ENCODE data around the gene SLC16A6. TPM values are rescaled to one million over a fixed set of nuclear protein-coding genes. Genes with fewer than 3 reads are reported as not detected.

SLC16A6 gene
- total RNA-seq, 2 donors from 2014 or later = 0.22 to 0.43 TPM

DNA sequence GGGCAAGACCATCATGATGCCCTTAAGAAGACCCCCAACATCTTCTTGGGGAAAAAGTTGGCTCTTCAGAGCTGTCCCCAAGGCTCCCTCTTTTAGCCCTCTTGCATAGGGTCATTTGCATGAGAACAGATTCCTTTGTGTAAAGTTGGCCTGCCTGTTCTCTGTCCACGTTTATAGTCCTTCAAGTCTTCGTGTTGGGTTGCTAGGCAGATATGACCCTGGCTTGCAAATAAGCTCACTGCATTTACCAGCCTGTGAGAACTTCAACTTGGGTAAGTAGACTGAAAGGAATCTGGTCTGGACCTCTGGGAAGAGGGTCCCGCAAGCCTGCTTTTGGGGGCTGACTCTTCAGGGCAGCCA lies 3.2 kb upstream of the SLC16A6 start:
- Histone ChIP-seq H3K36me3 (no peaks in the 10 kb centered on the region), H3K9me3 (no peaks in the 10 kb centered on the region), H3K27me3 (no peaks in the 10 kb centered on the region), H3K4me3 (no peak overlapping the region), H3K4me1 (peaks cover 0 to 23% of the 10 kb centered on the region in 2 donors), H3K27ac (no peak overlapping the region)
- no peak for DNase-seq (ENCODE audit: low spot score)
- TF ChIP-seq, protein P1, sequence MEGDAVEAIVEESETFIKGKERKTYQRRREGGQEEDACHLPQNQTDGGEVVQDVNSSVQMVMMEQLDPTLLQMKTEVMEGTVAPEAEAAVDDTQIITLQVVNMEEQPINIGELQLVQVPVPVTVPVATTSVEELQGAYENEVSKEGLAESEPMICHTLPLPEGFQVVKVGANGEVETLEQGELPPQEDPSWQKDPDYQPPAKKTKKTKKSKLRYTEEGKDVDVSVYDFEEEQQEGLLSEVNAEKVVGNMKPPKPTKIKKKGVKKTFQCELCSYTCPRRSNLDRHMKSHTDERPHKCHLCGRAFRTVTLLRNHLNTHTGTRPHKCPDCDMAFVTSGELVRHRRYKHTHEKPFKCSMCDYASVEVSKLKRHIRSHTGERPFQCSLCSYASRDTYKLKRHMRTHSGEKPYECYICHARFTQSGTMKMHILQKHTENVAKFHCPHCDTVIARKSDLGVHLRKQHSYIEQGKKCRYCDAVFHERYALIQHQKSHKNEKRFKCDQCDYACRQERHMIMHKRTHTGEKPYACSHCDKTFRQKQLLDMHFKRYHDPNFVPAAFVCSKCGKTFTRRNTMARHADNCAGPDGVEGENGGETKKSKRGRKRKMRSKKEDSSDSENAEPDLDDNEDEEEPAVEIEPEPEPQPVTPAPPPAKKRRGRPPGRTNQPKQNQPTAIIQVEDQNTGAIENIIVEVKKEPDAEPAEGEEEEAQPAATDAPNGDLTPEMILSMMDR (IDR thresholded peaks at IDR 0.05) = no peak

DNA sequence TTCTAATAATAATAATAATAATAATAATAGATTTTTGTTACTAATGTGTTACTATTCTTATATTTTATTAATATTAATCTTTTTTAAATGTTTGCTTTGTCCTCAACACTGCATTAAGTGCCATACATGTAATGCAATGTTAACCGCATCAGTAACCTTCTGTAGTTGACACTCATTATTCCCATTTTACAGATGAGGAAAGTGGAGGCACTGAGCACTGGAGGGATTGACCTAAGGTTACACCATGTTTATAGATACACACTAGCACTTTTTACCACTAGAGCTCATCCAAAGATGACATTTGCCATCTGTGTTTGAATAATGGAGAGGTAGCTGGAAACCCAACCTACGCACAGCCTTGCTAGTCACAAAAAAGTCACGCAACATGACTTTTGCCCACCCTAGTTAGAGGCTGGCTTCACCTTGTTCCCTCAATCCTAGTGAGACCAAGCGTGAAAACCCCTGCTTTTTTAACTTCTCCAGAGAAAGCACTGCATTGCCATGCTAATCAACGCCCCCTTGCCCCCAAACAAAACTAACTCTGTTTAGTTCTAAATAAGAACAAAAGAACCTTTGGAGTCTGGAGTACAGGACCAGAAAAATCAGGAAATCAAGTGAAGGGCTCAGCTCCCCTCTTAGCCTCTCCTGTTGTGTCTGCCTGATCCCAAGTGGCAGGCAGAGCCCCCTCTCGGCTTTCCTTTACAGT lies 2.7 kb upstream of the SLC16A6 start:
- Histone ChIP-seq H3K27me3 (no peaks in the 10 kb centered on the region), H3K27ac (no peak overlapping the region), H3K9me3 (no peaks in the 10 kb centered on the region), H3K4me1 (peaks cover 0 to 23% of the 10 kb centered on the region in 2 donors), H3K36me3 (no peaks in the 10 kb centered on the region), H3K4me3 (no peak overlapping the region)
- DNase-seq (ENCODE audit: low spot score) = no peak
- TF ChIP-seq, protein P1 (IDR thresholded peaks at IDR 0.05) = no peak

DNA sequence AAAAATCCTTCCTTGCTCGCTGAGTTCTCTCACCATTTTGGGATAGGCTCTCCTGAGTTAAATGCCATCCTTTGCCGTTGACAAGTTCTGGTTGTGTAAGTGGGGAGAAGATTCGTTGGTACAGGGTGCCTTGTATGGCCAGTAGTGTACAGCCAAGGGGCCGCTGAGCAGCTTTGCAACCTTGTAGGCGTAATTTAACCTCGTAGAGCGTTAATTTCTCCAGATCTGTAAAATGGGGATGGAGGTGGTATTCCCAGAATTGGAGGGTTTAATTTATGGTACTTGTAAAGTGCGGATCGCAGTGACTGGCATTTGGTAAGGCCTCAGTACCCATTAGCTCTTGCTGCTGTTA lies 1.7 kb upstream of the SLC16A6 start:
- TF ChIP-seq, protein P1 (IDR thresholded peaks at IDR 0.05) = no peak
- no peaks in the 10 kb centered on the region for H3K9me3 ChIP-seq
- H3K36me3 ChIP-seq = no peaks in the 10 kb centered on the region
- DNase-seq (ENCODE audit: low spot score) = no peak
- H3K27ac ChIP-seq = peak overlapping the region in 1 of 2 donors; percentile 70
- peak overlapping the region; percentile 54 to 70 for H3K4me3 ChIP-seq
- H3K4me1 ChIP-seq = peaks cover 0 to 23% of the 10 kb centered on the region in 2 donors
- no peaks in the 10 kb centered on the region for H3K27me3 ChIP-seq

DNA sequence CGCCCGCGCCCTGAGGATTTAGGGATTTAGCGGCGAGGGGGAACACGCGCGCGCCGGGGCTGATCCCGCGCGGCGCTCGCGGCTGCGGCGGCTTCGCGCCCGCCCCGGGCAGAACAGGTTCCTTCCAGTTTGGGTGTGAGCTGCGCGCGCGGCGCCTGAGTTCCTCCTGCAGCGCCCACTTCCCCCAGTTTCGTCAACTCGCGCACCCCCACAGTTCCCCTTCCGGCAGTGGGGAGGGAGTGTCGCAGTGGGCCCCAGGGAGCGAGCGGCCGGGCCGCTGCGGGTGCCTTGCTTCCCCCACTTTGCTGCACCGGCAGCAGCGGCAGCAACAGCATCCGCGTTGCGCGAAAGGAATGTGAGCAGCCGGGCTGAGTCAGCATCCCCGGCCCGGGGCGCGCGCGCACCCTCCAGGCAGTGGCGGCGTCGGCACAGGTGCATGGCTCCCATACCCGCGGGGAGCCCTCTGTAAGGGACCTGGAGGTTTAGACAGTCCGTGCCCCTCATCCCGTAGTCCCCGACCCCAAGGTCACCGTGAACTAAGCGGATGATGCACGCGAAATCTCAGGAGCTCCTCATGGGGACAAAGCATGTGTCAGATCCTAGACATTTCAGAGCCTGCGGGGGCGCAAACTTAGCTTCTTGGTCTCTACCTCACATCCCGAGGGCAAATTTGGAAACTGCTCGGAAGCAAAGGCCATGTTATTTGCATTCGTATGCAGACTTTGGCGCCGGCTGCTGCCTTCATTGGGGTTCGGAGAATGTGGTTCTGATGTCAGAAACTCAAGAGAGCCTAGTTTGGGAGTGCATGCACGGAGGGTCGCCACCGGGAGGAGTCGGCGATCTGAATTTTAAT lies 1.1 kb upstream of the SLC16A6 start:
- H3K27me3 ChIP-seq = no peaks in the 10 kb centered on the region
- TF ChIP-seq, protein P1 (IDR thresholded peaks at IDR 0.05) = no peak
- no peaks in the 10 kb centered on the region for H3K36me3 ChIP-seq
- peak overlapping the region; percentile 49 to 70 for H3K27ac ChIP-seq
- H3K4me3 ChIP-seq = peak overlapping the region; percentile 54 to 70
- peaks cover 0 to 23% of the 10 kb centered on the region in 2 donors for H3K4me1 ChIP-seq
- H3K9me3 ChIP-seq = no peaks in the 10 kb centered on the region
- DNase-seq (ENCODE audit: low spot score) = peak; percentile 71

DNA sequence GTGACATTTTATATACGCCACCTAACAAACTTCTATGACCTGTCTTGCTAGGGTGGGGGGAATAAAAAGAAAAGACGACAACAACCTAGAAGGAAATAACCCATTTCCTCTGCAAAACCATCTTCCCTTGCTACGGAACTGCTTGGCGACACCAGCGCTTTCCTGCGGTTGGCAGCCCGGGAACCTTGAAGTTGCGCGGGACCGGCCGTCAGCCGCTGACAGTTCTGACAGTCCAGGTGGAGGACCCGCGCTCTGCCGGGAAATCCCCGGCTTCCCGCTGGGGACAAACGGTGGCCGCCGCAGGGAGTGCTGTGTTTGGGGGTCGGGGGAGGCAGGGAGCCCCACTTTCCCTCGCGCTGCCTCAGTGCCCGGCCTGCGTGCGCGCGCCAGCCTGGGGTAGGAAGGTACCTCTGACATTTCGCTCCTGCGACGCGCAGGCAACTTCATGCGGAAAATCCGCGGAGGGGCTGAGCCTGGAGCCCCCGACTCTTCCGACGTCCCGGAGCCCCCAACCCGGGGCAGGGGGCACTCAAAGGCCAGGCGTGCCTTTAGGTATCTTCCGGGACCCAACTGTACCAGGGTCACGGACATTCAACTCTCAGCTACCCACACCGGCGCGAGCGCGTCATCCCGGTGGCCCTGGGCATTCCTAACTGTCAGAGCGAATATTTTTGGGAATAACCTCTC lies 516 bp downstream of the SLC16A6 start:
- no peak for DNase-seq (ENCODE audit: low spot score)
- Histone ChIP-seq H3K4me3 (peak overlapping the region; percentile 54 to 70), H3K36me3 (no peaks in the 10 kb centered on the region), H3K4me1 (peaks cover 0 to 23% of the 10 kb centered on the region in 2 donors), H3K9me3 (no peaks in the 10 kb centered on the region), H3K27ac (peak overlapping the region in 1 of 2 donors; percentile 50), H3K27me3 (no peaks in the 10 kb centered on the region)
- TF ChIP-seq, protein P1 (IDR thresholded peaks at IDR 0.05) = no peak

All from right atrium auricular region (tissue), 2 donors.